Measurements from ENCODE around the gene C5orf52. TPM values are rescaled to one million over a fixed set of nuclear protein-coding genes. Genes with fewer than 3 reads are reported as not detected.
"Not testable (repeated sequence)": the region's sequence is repeated elsewhere in the genome, so short reads cannot be mapped to it uniquely, and the experiment has no call there.

The C5orf52 gene
- total RNA-seq, 1 experiment from 2014 or later = not detected

GRCh38 chr5:157669701-157670097, 1.6 kb upstream of the C5orf52 start:
- no peak overlapping the region for H3K4me3 ChIP-seq
- H3K9me3 ChIP-seq = no peaks in the 10 kb centered on the region
- H3K36me3 ChIP-seq = no peaks in the 10 kb centered on the region
- DNase-seq = no peak
- no peaks in the 10 kb centered on the region for H3K27me3 ChIP-seq

- Histone ChIP-seq H3K4me3 (peak overlapping the region; percentile 49), H3K36me3 (no peaks in the 10 kb centered on the region), H3K9me3 (no peaks in the 10 kb centered on the region), H3K27me3 (no peaks in the 10 kb centered on the region)
- DNase-seq = no peak
Observed at GRCh38 chr5:157671592-157672330, 428 bp downstream of the C5orf52 start.

- no peak for DNase-seq
- H3K36me3 ChIP-seq = no peaks in the 10 kb centered on the region
- no peaks in the 10 kb centered on the region for H3K9me3 ChIP-seq
- no peaks in the 10 kb centered on the region for H3K27me3 ChIP-seq
- H3K4me3 ChIP-seq = no peak overlapping the region
Observed at GRCh38 chr5:157672976-157673375, 1.6 kb downstream of the C5orf52 start.

GRCh38 chr5:157674351-157674750, 3.0 kb downstream of the C5orf52 start:
- H3K36me3 ChIP-seq, H3K27me3 ChIP-seq, H3K4me3 ChIP-seq, H3K9me3 ChIP-seq, DNase-seq: not testable (repeated sequence)

- Histone ChIP-seq H3K36me3 (no peaks in the 10 kb centered on the region), H3K27me3 (no peaks in the 10 kb centered on the region), H3K4me3 (no peak overlapping the region), H3K9me3 (no peaks in the 10 kb centered on the region)
- DNase-seq = no peak
Observed at GRCh38 chr5:157677931-157678330, 6.6 kb downstream of the C5orf52 start.

- H3K36me3 ChIP-seq = no peaks in the 10 kb centered on the region
- no peaks in the 10 kb centered on the region for H3K9me3 ChIP-seq
- no peaks in the 10 kb centered on the region for H3K27me3 ChIP-seq
- no peak for DNase-seq
- H3K4me3 ChIP-seq = no peak overlapping the region
Observed at GRCh38 chr5:157679801-157680200, 8.5 kb downstream of the C5orf52 start.

GRCh38 chr5:157680239-157680638, 8.9 kb downstream of the C5orf52 start:
- DNase-seq = no peak
- Histone ChIP-seq H3K27me3 (no peaks in the 10 kb centered on the region), H3K4me3 (no peak overlapping the region), H3K9me3 (no peaks in the 10 kb centered on the region), H3K36me3 (no peaks in the 10 kb centered on the region)

- H3K36me3 ChIP-seq = no peaks in the 10 kb centered on the region
- no peak for DNase-seq
- H3K4me3 ChIP-seq = no peak overlapping the region
- H3K9me3 ChIP-seq = no peaks in the 10 kb centered on the region
- H3K27me3 ChIP-seq = no peaks in the 10 kb centered on the region
Observed at GRCh38 chr5:157681048-157681447, 9.7 kb downstream of the C5orf52 start.

- H3K36me3 ChIP-seq = no peaks in the 10 kb centered on the region
- no peaks in the 10 kb centered on the region for H3K27me3 ChIP-seq
- no peaks in the 10 kb centered on the region for H3K9me3 ChIP-seq
- DNase-seq = no peak
- no peak overlapping the region for H3K4me3 ChIP-seq
Observed at GRCh38 chr5:157682257-157682656, 10.9 kb downstream of the C5orf52 start.

- not testable (repeated sequence) for DNase-seq
Observed at GRCh38 chr5:157686276-157687197, 15.2 kb downstream of the C5orf52 start.

GRCh38 chr5:157687198-157687554, 15.8 kb downstream of the C5orf52 start:
- DNase-seq = no peak
- Histone ChIP-seq H3K36me3 (no peaks in the 10 kb centered on the region), H3K9me3 (no peaks in the 10 kb centered on the region), H3K4me3 (no peak overlapping the region), H3K27me3 (no peaks in the 10 kb centered on the region)

More at GRCh38 chr5:157686276-157687197, 15.2 kb downstream of the C5orf52 start:
- H3K4me3 ChIP-seq, H3K36me3 ChIP-seq, H3K27me3 ChIP-seq, H3K9me3 ChIP-seq: not testable (repeated sequence)

GRCh38 chr5:157689942-157690689, 18.8 kb downstream of the C5orf52 start:
- H3K27me3 ChIP-seq = no peaks in the 10 kb centered on the region
- no peaks in the 10 kb centered on the region for H3K9me3 ChIP-seq
- DNase-seq = no peak
- no peak overlapping the region for H3K4me3 ChIP-seq
- no peaks in the 10 kb centered on the region for H3K36me3 ChIP-seq

GRCh38 chr5:157690690-157691433, 19.5 kb downstream of the C5orf52 start:
- H3K27me3 ChIP-seq = no peaks in the 10 kb centered on the region
- H3K4me3 ChIP-seq = no peak overlapping the region
- no peaks in the 10 kb centered on the region for H3K9me3 ChIP-seq
- DNase-seq = no peak
- no peaks in the 10 kb centered on the region for H3K36me3 ChIP-seq

- H3K36me3 ChIP-seq, H3K27me3 ChIP-seq, DNase-seq, H3K4me3 ChIP-seq, H3K9me3 ChIP-seq: not testable (repeated sequence)
Observed at GRCh38 chr5:157693816-157694215, 22.5 kb downstream of the C5orf52 start.

- H3K36me3 ChIP-seq, H3K4me3 ChIP-seq, H3K9me3 ChIP-seq, H3K27me3 ChIP-seq, DNase-seq: not testable (repeated sequence)
Observed at GRCh38 chr5:157696154-157696553, 24.8 kb downstream of the C5orf52 start.

- not testable (repeated sequence) for H3K4me3 ChIP-seq, H3K36me3 ChIP-seq, H3K27me3 ChIP-seq, H3K9me3 ChIP-seq, DNase-seq
Observed at GRCh38 chr5:157698674-157699073, 27.3 kb downstream of the C5orf52 start.
